LNCAP (cell line): ENCODE results near the gene SPATA21.

Experiments
- CTCF ChIP-seq: fragments of 450-650 bp; IDR thresholded peaks from 2 replicates; pipeline ENCODE4 v1.5.1; 2017; ENCODE audit warnings: mild to moderate bottlenecking

Gene SPATA21

GRCh38 chr1:16462773-16463330 lies 25.6 kb upstream of the SPATA21 start:
- TF ChIP-seq CTCF, result no peak

- TF ChIP-seq CTCF, result no peak
These were observed 24.5 kb upstream of the SPATA21 start for GRCh38 chr1:16461681-16462080.

GRCh38 chr1:16459352-16459925 lies 22.2 kb upstream of the SPATA21 start:
- no peak for TF ChIP-seq CTCF

GRCh38 chr1:16458831-16459230 lies 21.6 kb upstream of the SPATA21 start:
- TF ChIP-seq CTCF, result no peak

GRCh38 chr1:16451841-16452528 lies 14.8 kb upstream of the SPATA21 start:
- TF ChIP-seq CTCF, result no peak

GRCh38 chr1:16450863-16451481 lies 13.7 kb upstream of the SPATA21 start:
- no peak for TF ChIP-seq CTCF

- no peak for TF ChIP-seq CTCF
These were observed 12.4 kb upstream of the SPATA21 start for GRCh38 chr1:16449666-16450065.
